ENCODE results near the gene RUNX2.

DNA sequence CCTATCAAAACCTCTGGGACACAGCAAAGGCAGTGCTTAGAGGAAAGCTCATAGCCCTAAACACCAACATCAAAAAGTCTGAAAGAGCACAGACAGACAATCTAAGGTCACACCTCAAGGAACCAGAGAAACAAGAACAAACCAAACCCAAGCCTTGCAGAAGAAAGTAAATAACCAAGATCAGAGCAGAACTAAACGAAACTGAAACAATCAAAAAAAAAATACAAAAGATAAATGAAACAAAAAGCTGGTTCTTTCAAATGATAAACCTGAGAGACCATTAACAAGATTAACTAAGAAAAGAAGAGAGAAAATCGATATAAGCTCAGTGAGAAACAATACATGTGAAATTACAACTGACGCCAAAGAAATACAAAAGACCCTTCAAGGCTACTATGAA is 34.8 kb upstream of the RUNX2 start:
- TF ChIP-seq CTCF (IDR thresholded peaks at IDR 0.05) (no peak), POLR2AphosphoS5 (IDR thresholded peaks at IDR 0.05) (no peak), POLR2A (IDR thresholded peaks at IDR 0.05) (no peak), EP300 (IDR thresholded peaks at IDR 0.05) (no peak)

Measured in stomach (tissue), 4 donors.